Measurements from ENCODE around the gene XRCC3. TPM values are rescaled to one million over a fixed set of nuclear protein-coding genes. Genes with fewer than 3 reads are reported as not detected.

Gene XRCC3
- total and polyA plus RNA-seq, 4 experiments from 2014 or later, result 2.2 to 12.6 (median 6.7) TPM

- Histone ChIP-seq H3K36me3 (ENCODE audit: insufficient read depth, low read length) (peaks cover 45% of the 10 kb centered on the region), H3K9me3 (ENCODE audit: control insufficient read depth in 1 of 2, low read length in 2 of 2) (no peaks in the 10 kb centered on the region), H3K4me3 (ENCODE audit: low read length in 2 of 2) (no peak overlapping the region), H3K4me1 (ENCODE audit: insufficient read depth, low read length) (no peaks in the 10 kb centered on the region), H3K27me3 (ENCODE audit: insufficient read depth, low read length) (no peaks in the 10 kb centered on the region), H3K27ac (ENCODE audit: low read depth, low read length) (no peak overlapping the region)
- Mint-ChIP-seq H3K9me3 (no peaks in the 10 kb centered on the region), H3K27ac (peak overlapping the region in 3 of 7 donors; percentile 30 to 59 (median 43)), H3K36me3 (peaks cover 28 to 61% of the 10 kb centered on the region in 2 donors), H3K4me1 (peaks cover 0 to 5% (median 3%) of the 10 kb centered on the region in 4 donors), H3K27me3 (no peaks in the 10 kb centered on the region), H3K4me3 (no peak overlapping the region)
- no peak for DNase-seq
- ChIA-PET POLR2A (ENCODE audit: partially characterized antibody) (interaction anchor here (1.6 kb wide), 1 partner anchor 16 kb away, joined by 4 read pairs; no protein-coding TSS in a partner anchor), CTCF (ENCODE audit: partially characterized antibody) (no interaction called here)
- intact Hi-C loops (cut with micrococcal nuclease), result no loop called here
Observed at GRCh38 chr14:103690332-103690731, 24.9 kb downstream of the XRCC3 start.

GRCh38 chr14:103688906-103689902, 26.0 kb downstream of the XRCC3 start:
- POLR2A ChIA-PET (ENCODE audit: partially characterized antibody), result interaction anchor here (1.6 kb wide), 1 partner anchor 17 kb away, joined by 4 read pairs; no protein-coding TSS in a partner anchor
- Histone ChIP-seq H3K4me1 (ENCODE audit: insufficient read depth, low read length) (no peaks in the 10 kb centered on the region), H3K27me3 (ENCODE audit: insufficient read depth, low read length) (no peaks in the 10 kb centered on the region), H3K9me3 (ENCODE audit: control insufficient read depth in 1 of 2, low read length in 2 of 2) (no peaks in the 10 kb centered on the region), H3K36me3 (ENCODE audit: insufficient read depth, low read length) (peaks cover 46% of the 10 kb centered on the region), H3K4me3 (ENCODE audit: low read length in 2 of 2) (no peak overlapping the region), H3K27ac (ENCODE audit: low read depth, low read length) (no peak overlapping the region)
- Mint-ChIP-seq H3K36me3 (peaks cover 31 to 67% of the 10 kb centered on the region in 2 donors), H3K27me3 (no peaks in the 10 kb centered on the region), H3K27ac (peak overlapping the region in 2 of 7 donors; percentile 9 to 24), H3K9me3 (no peaks in the 10 kb centered on the region), H3K4me3 (no peak overlapping the region), H3K4me1 (peaks cover 0 to 5% (median 3%) of the 10 kb centered on the region in 4 donors)
- intact Hi-C loops (cut with micrococcal nuclease), result no loop called here
- no peak for DNase-seq
- CTCF ChIA-PET (ENCODE audit: partially characterized antibody), result no interaction called here

- CTCF ChIA-PET (ENCODE audit: partially characterized antibody), result no interaction called here
- H3K27ac Mint-ChIP-seq, result peak overlapping the region in 3 of 7 donors; percentile 42 to 62 (median 48)
Observed at GRCh38 chr14:103688441-103688840, 26.8 kb downstream of the XRCC3 start.

GRCh38 chr14:103687712-103688111, 27.5 kb downstream of the XRCC3 start:
- peaks cover 42% of the 10 kb centered on the region for H3K36me3 ChIP-seq (ENCODE audit: insufficient read depth, low read length)
- CTCF ChIA-PET (ENCODE audit: partially characterized antibody), result no interaction called here
- no peak overlapping the region for H3K4me3 Mint-ChIP-seq
- H3K27ac ChIP-seq (ENCODE audit: low read depth, low read length), result no peak overlapping the region
- no peaks in the 10 kb centered on the region for H3K27me3 ChIP-seq (ENCODE audit: insufficient read depth, low read length)
- H3K4me1 Mint-ChIP-seq, result peaks cover 0 to 5% (median 4%) of the 10 kb centered on the region in 4 donors
- no peaks in the 10 kb centered on the region for H3K27me3 Mint-ChIP-seq
- no peak for DNase-seq
- H3K36me3 Mint-ChIP-seq, result peaks cover 28 to 65% of the 10 kb centered on the region in 2 donors
- H3K4me1 ChIP-seq (ENCODE audit: insufficient read depth, low read length), result no peaks in the 10 kb centered on the region
- intact Hi-C loops (cut with micrococcal nuclease), result no loop called here
- no peaks in the 10 kb centered on the region for H3K9me3 Mint-ChIP-seq
- H3K4me3 ChIP-seq (ENCODE audit: low read length in 2 of 2), result no peak overlapping the region
- H3K27ac Mint-ChIP-seq, result peak overlapping the region in 1 of 7 donors; percentile 62
- POLR2A ChIA-PET (ENCODE audit: partially characterized antibody), result no interaction called here
- H3K9me3 ChIP-seq (ENCODE audit: control insufficient read depth in 1 of 2, low read length in 2 of 2), result no peaks in the 10 kb centered on the region

More at GRCh38 chr14:103688441-103688840, 26.8 kb downstream of the XRCC3 start:
- no peak for DNase-seq
- POLR2A ChIA-PET (ENCODE audit: partially characterized antibody), result no interaction called here
- intact Hi-C loops (cut with micrococcal nuclease), result no loop called here
- Histone ChIP-seq H3K27ac (ENCODE audit: low read depth, low read length) (no peak overlapping the region), H3K4me3 (ENCODE audit: low read length in 2 of 2) (no peak overlapping the region), H3K27me3 (ENCODE audit: insufficient read depth, low read length) (no peaks in the 10 kb centered on the region), H3K9me3 (ENCODE audit: control insufficient read depth in 1 of 2, low read length in 2 of 2) (no peaks in the 10 kb centered on the region), H3K36me3 (ENCODE audit: insufficient read depth, low read length) (peaks cover 42% of the 10 kb centered on the region), H3K4me1 (ENCODE audit: insufficient read depth, low read length) (no peaks in the 10 kb centered on the region)
- Mint-ChIP-seq H3K36me3 (peaks cover 28 to 64% of the 10 kb centered on the region in 2 donors), H3K4me3 (no peak overlapping the region), H3K4me1 (peaks cover 0 to 5% (median 3%) of the 10 kb centered on the region in 4 donors), H3K27me3 (no peaks in the 10 kb centered on the region), H3K9me3 (no peaks in the 10 kb centered on the region)

- Mint-ChIP-seq H3K36me3 (peaks cover 28 to 66% of the 10 kb centered on the region in 2 donors), H3K4me1 (peaks cover 0 to 5% (median 4%) of the 10 kb centered on the region in 4 donors), H3K9me3 (no peaks in the 10 kb centered on the region), H3K27me3 (no peaks in the 10 kb centered on the region), H3K4me3 (no peak overlapping the region), H3K27ac (no peak overlapping the region)
- H3K9me3 ChIP-seq (ENCODE audit: control insufficient read depth in 1 of 2, low read length in 2 of 2), result no peaks in the 10 kb centered on the region
- H3K36me3 ChIP-seq (ENCODE audit: insufficient read depth, low read length), result peaks cover 42% of the 10 kb centered on the region
- H3K4me1 ChIP-seq (ENCODE audit: insufficient read depth, low read length), result no peaks in the 10 kb centered on the region
- POLR2A ChIA-PET (ENCODE audit: partially characterized antibody), result no interaction called here
- H3K27ac ChIP-seq (ENCODE audit: low read depth, low read length), result no peak overlapping the region
- H3K4me3 ChIP-seq (ENCODE audit: low read length in 2 of 2), result no peak overlapping the region
- DNase-seq, result no peak
- no peaks in the 10 kb centered on the region for H3K27me3 ChIP-seq (ENCODE audit: insufficient read depth, low read length)
- intact Hi-C loops (cut with micrococcal nuclease), result no loop called here
- CTCF ChIA-PET (ENCODE audit: partially characterized antibody), result interaction anchor here (1.6 kb wide), 1 partner anchor 7 kb away, joined by 4 read pairs; no protein-coding TSS in a partner anchor
Observed at GRCh38 chr14:103686831-103687485, 28.3 kb downstream of the XRCC3 start.

- CTCF ChIA-PET (ENCODE audit: partially characterized antibody), result interaction anchor here (1.6 kb wide), 1 partner anchor 9 kb away, joined by 4 read pairs; no protein-coding TSS in a partner anchor
- no peak overlapping the region for H3K4me3 Mint-ChIP-seq
- H3K4me3 ChIP-seq (ENCODE audit: low read length in 2 of 2), result no peak overlapping the region
- H3K27ac Mint-ChIP-seq, result peak overlapping the region in 2 of 7 donors; percentile 37 to 50
- H3K27me3 Mint-ChIP-seq, result no peaks in the 10 kb centered on the region
- no peak overlapping the region for H3K27ac ChIP-seq (ENCODE audit: low read depth, low read length)
- H3K4me1 ChIP-seq (ENCODE audit: insufficient read depth, low read length), result no peaks in the 10 kb centered on the region
- H3K9me3 Mint-ChIP-seq, result no peaks in the 10 kb centered on the region
- H3K36me3 Mint-ChIP-seq, result peaks cover 38 to 74% of the 10 kb centered on the region in 2 donors
- no peaks in the 10 kb centered on the region for H3K9me3 ChIP-seq (ENCODE audit: control insufficient read depth in 1 of 2, low read length in 2 of 2)
- peaks cover 49% of the 10 kb centered on the region for H3K36me3 ChIP-seq (ENCODE audit: insufficient read depth, low read length)
- H3K4me1 Mint-ChIP-seq, result peaks cover 0 to 5% (median 4%) of the 10 kb centered on the region in 4 donors
- POLR2A ChIA-PET (ENCODE audit: partially characterized antibody), result no interaction called here
- intact Hi-C loops (cut with micrococcal nuclease), result no loop called here
- DNase-seq, result no peak
- no peaks in the 10 kb centered on the region for H3K27me3 ChIP-seq (ENCODE audit: insufficient read depth, low read length)
Observed at GRCh38 chr14:103685276-103686211, 29.7 kb downstream of the XRCC3 start.
